GM10248 (cell line): ENCODE measurements around the gene GABRB1.

Experiments used
- CTCF ChIA-PET: fragments of 300-600 bp; sonication (Branson Sonifier 250); formaldehyde crosslinking; extraction: SDS; loops from one replicate; lab custom pipeline; 2021; ENCODE audit warnings: antibody characterized with exemption; lab: Yijun Ruan, JAX
- POLR2A ChIA-PET: fragments of 350-650 bp; sonication (Branson Sonifier 250); formaldehyde crosslinking; extraction: SDS; loops from one replicate; lab custom pipeline; 2020; ENCODE audit warnings: antibody characterized with exemption; lab: Yijun Ruan, JAX
- DNase-seq: peaks from one replicate; pipeline ENCODE4 v3.0.0; 2012; ENCODE audit errors: extremely low spot score
- TF ChIP-seq, protein P1 (sequence below): IDR thresholded peaks from 2 replicates; pipeline ENCODE4 v1.5.1; 2012; ENCODE audit warnings: mild to moderate bottlenecking, low read depth; ENCODE audit errors: extremely low read depth, missing control alignments, control extremely low read depth

Gene GABRB1

DNA sequence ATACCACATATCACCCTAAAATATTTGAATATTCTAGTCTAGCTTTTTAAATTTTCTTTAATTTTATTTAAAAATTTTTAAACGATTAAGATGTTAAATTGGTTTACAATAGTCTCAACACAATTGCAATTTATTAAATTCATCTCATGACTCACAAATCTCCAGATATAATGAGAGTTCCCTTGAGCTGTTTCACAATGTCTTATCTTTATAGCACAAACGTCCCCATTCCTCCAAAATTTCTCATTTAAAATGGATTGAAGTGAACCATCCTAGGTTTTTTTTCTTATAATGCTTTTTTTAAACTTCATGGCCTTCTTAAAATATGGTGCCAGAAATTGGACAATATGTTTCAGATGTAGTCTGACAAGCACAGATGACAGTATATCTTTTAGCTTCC, 204.4 kb downstream of the GABRB1 start:
- DNase-seq, result no peak
- POLR2A ChIA-PET, result no interaction called here
- TF ChIP-seq, protein P1, sequence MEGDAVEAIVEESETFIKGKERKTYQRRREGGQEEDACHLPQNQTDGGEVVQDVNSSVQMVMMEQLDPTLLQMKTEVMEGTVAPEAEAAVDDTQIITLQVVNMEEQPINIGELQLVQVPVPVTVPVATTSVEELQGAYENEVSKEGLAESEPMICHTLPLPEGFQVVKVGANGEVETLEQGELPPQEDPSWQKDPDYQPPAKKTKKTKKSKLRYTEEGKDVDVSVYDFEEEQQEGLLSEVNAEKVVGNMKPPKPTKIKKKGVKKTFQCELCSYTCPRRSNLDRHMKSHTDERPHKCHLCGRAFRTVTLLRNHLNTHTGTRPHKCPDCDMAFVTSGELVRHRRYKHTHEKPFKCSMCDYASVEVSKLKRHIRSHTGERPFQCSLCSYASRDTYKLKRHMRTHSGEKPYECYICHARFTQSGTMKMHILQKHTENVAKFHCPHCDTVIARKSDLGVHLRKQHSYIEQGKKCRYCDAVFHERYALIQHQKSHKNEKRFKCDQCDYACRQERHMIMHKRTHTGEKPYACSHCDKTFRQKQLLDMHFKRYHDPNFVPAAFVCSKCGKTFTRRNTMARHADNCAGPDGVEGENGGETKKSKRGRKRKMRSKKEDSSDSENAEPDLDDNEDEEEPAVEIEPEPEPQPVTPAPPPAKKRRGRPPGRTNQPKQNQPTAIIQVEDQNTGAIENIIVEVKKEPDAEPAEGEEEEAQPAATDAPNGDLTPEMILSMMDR, result no peak
- CTCF ChIA-PET, result no interaction called here

DNA sequence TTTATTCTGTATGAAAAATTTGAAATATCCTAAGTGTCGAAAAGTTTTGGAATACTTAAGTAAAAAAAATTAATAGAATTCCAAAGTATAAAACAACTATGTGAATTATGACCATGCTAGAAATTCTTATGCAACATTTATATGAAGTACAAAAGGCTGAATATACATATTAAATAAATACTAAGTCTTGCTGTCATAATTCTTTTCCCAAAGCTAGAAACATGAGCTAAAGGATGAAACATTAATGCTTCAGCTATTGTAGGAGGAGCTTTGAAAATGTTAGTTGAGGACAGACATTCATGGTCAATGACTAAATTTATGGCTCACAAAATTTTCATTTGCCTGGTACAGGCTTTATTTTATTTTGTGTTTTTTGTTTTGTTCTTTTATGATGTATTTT, 207.3 kb downstream of the GABRB1 start:
- no peak for DNase-seq
- ChIA-PET POLR2A (no interaction called here), CTCF (interaction anchor here (1.0 kb wide), 1 partner anchor 8 kb away, joined by 3 read pairs; no protein-coding TSS in a partner anchor)
- TF ChIP-seq, protein P1, result no peak

DNA sequence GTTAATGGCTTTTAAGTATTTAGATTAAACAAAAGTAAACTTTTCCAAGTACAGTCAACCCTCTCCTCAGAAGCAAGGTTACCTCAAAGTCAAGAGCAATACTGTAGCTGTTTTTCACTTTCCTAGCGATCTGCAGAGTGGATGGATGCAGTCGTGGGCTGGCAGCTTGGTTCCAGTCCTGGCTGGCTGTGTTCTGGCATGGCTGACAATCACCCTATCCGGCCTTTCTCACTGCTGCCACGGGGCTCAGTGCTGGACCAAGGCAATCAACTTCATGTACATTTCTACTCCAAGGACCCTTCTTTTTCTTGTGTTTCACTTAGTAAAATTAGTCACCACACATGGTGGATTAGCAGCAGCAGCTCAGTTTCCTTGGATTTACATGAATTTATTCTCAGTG, 208.3 kb downstream of the GABRB1 start:
- TF ChIP-seq, protein P1, result no peak
- POLR2A ChIA-PET, result no interaction called here
- DNase-seq, result no peak
- CTCF ChIA-PET, result interaction anchor here (1.9 kb wide), 1 partner anchor 17 kb away, joined by 11 read pairs; no protein-coding TSS in a partner anchor

DNA sequence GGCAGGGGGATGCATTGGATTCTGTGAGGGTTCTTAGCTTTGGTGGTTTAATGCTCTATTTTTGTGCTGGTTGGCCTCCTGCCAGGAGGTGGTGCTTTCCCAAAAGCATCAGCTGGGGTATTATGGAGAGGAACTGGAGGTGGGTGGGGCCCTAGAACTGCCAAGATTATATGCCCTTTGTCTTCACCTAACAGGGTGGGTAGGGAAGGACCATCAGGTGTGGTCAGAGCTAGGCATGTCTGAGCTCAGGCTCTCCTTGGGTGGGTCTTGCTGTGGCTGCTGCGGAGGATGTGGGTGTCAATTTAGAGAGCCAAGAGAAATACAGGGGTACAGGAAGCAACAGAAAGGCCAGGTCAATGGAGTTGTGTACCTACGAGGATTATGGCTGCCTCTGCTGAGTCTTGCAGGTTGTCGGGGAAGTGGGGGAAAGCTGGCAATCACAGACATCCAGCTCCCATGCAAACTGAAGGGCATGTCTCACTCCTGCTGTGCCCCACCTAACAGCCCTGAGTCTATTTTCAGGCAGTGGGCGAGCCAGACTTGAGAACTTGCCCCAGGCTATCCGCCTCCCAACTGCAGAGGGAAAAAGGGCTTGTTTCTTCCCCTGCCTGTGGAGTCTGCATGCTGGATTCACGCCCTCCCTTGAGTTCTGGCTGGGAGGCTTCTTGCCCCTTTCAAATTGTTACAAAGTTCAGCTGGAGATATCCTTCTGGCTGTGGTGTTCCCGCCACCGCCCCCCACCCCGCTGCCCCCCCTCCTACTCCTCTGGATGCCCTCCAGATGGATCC, 220.2 kb downstream of the GABRB1 start:
- CTCF ChIA-PET, result no interaction called here
- TF ChIP-seq, protein P1, result no peak
- DNase-seq, result no peak
- POLR2A ChIA-PET, result no interaction called here

DNA sequence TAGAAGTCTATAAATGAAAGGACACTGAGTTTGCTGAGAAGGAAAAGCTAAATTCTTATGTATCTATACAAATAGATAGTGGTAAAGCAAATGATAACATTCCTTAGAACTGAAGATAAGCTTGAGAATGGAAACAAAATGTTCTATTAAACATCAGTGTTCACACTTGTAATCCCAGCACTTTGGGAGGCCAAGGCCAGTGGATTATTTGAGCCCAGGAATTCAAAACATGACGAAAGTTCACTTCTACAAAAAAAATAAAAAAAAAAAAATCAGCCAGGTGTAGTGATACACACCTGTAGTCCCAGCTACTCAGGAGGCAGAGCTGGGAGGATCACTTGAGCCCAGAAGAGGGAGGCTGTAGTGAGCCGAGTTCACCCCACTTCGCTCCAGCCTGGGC, 232.4 kb downstream of the GABRB1 start:
- POLR2A ChIA-PET, result no interaction called here

DNA sequence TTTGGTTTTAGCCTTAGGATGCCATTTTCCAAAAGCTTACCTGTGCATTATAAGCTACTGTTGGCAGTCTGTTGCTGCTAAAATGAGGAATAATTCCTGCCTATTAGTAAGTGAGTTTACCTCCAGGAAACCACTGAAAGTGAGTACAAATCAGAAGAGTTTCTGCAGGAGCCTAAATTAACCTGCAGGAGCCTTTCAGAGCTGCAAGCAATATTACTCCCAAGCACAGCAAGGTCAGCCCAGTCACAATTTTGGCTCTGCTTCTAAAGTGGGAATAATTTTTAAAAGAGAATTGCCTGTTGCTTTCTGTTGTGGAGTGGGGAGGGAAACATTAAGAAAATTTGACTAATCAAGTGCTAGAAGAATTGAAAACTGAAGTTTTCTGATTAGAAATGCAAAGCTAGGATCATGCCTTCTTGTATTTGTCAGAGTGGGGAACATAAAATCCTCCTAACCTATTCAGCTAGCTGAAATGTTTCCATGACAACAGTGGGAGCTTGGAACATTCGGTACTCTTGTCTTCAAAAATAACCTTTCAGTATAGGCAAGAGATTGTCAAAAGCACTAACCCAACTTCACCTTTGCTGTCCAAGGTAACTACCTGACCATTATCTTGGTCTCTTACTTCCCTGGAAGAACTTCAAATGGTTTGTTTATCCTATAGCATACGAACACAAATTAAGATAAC, 239.0 kb downstream of the GABRB1 start:
- CTCF ChIA-PET, result no interaction called here
- no peak for DNase-seq
- POLR2A ChIA-PET, result no interaction called here
- TF ChIP-seq, protein P1, result no peak

More for the DNA sequence above, 232.4 kb downstream of the GABRB1 start:
- no peak for DNase-seq
- CTCF ChIA-PET, result no interaction called here
- TF ChIP-seq, protein P1, result no peak
